ENCODE measurements around the gene WDFY4. TPM values are rescaled to one million over a fixed set of nuclear protein-coding genes. Genes with fewer than 3 reads are reported as not detected.

The WDFY4 gene
- total and polyA plus RNA-seq, 7 donors = 0.23 to 1.3 (median 0.69) TPM

DNA sequence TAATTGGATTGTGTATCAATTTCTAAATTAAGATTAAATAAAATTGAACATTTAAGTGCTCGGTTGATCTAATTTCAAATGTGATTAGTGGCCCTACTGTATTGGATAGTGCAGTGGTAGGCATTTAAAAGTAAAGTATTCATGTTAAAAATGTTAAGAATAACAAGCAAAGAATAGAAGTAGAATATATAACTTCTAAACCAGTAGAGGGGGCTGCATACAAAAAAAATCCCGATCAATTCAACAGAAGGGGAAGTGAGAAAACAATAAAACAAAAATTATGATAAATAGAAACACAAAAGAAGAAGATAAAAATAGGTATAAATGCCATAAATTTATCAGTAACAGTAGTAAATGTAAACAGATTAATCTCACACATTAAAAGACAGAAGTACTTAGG lies 24.9 kb upstream of the WDFY4 start:
- no peak overlapping the region for H3K27ac ChIP-seq
- intact Hi-C loops (cut with DNase I) = loop anchor here (5.0 to 10.0 kb wide), 5 partner anchors 107 to 853 kb away; no protein-coding TSS in a partner anchor
- DNase-seq (no peak), ATAC-seq (no peak)
- H3K4me1 ChIP-seq = peaks cover 7% of the 10 kb centered on the region
- no peaks in the 10 kb centered on the region for H3K9me3 ChIP-seq
- no peak overlapping the region for H3K4me3 ChIP-seq
- TF ChIP-seq, protein P1, sequence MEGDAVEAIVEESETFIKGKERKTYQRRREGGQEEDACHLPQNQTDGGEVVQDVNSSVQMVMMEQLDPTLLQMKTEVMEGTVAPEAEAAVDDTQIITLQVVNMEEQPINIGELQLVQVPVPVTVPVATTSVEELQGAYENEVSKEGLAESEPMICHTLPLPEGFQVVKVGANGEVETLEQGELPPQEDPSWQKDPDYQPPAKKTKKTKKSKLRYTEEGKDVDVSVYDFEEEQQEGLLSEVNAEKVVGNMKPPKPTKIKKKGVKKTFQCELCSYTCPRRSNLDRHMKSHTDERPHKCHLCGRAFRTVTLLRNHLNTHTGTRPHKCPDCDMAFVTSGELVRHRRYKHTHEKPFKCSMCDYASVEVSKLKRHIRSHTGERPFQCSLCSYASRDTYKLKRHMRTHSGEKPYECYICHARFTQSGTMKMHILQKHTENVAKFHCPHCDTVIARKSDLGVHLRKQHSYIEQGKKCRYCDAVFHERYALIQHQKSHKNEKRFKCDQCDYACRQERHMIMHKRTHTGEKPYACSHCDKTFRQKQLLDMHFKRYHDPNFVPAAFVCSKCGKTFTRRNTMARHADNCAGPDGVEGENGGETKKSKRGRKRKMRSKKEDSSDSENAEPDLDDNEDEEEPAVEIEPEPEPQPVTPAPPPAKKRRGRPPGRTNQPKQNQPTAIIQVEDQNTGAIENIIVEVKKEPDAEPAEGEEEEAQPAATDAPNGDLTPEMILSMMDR (IDR thresholded peaks at IDR 0.05) = no peak
- 33 to 38% (median 34%) methylated on average over 2 of the region's 2 CpGs for WGBS, 3 donors
- no peaks in the 10 kb centered on the region for H3K36me3 ChIP-seq (ENCODE audit: insufficient read depth in 1 of 2, low read depth in 1 of 2)
- H3K27me3 ChIP-seq (ENCODE audit: insufficient read depth in 3 of 3, low read length in 2 of 3) = peaks cover 0 to 16% (median 0%) of the 10 kb centered on the region in 3 donors

DNA sequence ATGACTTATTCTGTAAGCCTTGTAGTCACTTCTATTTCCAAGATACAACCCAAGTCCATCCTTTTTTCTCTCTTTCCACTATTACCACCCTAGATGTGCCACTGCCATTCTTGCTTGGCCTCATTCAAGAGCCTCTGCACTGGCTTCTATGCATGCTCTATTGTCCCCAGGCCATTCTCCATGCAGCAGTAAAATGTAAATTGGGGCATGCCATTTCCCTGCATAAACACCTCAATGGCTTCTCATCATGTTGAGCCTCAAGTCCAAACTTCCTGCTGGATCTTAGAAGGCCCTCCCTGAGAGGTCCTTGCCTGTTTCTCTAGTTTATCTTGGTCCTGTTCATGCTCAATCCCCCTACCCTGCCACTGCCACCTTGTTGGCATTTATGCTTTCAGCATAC lies 23.2 kb upstream of the WDFY4 start:
- ATAC-seq = no peak
- H3K9me3 ChIP-seq = no peaks in the 10 kb centered on the region
- no peaks in the 10 kb centered on the region for H3K4me1 ChIP-seq
- no peak overlapping the region for H3K4me3 ChIP-seq
- H3K36me3 ChIP-seq (ENCODE audit: insufficient read depth in 1 of 2, low read depth in 1 of 2) = no peaks in the 10 kb centered on the region
- TF ChIP-seq, protein P1 (IDR thresholded peaks at IDR 0.05) = no peak
- intact Hi-C loops (cut with DNase I) = no loop called here
- H3K27me3 ChIP-seq (ENCODE audit: insufficient read depth in 3 of 3, low read length in 2 of 3) = peaks cover 0 to 10% (median 0%) of the 10 kb centered on the region in 3 donors
- no peak for DNase-seq
- no peak overlapping the region for H3K27ac ChIP-seq

DNA sequence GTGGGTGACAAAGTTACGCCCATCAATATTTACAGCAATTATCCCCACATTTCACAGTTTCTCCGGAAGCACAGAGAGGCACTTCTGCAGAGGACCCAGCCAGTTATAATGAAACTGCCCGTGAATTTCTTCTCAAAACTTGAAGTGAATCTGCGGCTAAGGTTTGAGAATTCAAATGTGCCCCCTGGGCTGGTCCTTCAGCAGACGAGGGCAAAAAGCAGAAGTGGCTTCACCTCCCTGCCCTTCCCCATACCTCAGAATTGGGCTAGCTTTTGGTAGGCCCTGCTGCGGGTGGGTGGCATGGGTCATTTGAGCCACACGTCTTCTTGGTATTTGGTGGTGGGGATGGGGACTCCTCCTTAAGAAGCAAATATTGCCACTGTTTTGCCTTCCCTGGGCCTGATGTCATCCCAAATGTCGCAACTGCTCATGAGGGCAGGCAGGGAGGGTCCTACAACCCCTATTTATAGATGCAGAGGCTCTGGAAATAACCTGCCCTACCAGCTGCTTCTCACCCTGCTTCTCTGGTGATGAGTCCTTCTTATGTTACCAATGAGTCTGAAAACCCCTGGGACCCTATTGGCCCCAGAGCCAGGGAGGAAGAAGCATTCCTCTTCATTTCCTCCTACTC lies 16.6 kb upstream of the WDFY4 start:
- Histone ChIP-seq H3K27me3 (ENCODE audit: insufficient read depth in 3 of 3, low read length in 2 of 3) (peaks cover 0 to 5% (median 0%) of the 10 kb centered on the region in 3 donors), H3K36me3 (ENCODE audit: insufficient read depth in 1 of 2, low read depth in 1 of 2) (no peaks in the 10 kb centered on the region), H3K27ac (no peak overlapping the region), H3K4me1 (no peaks in the 10 kb centered on the region), H3K9me3 (no peaks in the 10 kb centered on the region), H3K4me3 (no peak overlapping the region)
- TF ChIP-seq, protein P1 (IDR thresholded peaks at IDR 0.05) = no peak
- DNase-seq = no peak
- WGBS, 3 donors = 76 to 83% (median 82%) methylated on average over 8 of the region's 8 CpGs
- no peak for ATAC-seq
- intact Hi-C loops (cut with DNase I) = loop anchor here in 1 of 2 donors (2.0 kb wide), 1 partner anchor 301 kb away; no protein-coding TSS in a partner anchor

DNA sequence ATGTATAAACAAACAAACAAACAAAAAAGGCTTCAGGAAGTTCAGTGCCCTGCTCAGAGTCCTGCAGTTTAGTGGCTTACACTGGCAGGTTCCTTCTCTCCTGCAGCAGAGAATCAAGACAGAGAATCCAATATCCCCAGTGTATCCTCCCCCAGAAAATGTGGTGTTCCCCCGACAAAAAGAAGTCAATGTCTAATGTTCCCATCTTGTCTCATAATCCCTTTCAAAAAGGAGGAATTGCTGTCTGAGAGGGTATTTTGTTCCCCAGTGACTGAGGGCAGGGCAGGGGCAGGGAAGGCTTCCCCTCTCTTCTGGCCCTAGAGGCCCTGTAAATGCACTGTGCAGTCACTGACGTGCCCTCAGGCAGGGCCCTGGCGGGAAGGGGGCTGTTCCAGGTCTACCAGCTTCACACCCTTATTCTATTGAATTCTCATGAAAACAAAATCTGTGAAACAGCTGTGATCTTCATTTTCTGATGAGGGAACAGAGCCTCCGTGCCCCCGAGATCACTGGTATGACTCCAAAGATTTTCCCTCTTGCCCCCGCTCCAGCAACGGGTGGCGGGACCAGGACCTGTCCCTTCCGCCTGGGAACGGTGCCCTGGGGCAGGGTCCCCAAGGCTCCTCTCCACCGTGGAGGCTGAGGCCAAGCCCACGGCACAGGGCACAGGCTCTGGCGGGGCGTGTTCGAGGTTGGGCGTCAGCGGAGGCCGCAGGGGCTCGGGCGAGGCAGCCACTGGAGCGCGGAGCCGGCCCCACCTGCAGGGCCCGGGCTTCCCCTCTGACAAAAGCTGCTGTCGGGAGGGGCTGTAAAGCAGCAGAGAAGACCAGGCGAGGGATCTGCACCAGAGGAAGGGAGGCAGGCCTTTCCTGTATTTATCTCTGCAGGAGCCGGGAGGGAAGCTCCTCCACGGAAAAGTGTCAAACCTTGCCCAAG lies 13.4 kb upstream of the WDFY4 start:
- Histone ChIP-seq H3K36me3 (ENCODE audit: insufficient read depth in 1 of 2, low read depth in 1 of 2) (no peaks in the 10 kb centered on the region), H3K4me3 (no peak overlapping the region), H3K4me1 (no peaks in the 10 kb centered on the region), H3K9me3 (no peaks in the 10 kb centered on the region), H3K27me3 (ENCODE audit: insufficient read depth in 3 of 3, low read length in 2 of 3) (peaks cover 0 to 5% (median 0%) of the 10 kb centered on the region in 3 donors), H3K27ac (no peak overlapping the region)
- 28 to 34% (median 28%) methylated on average over 27 to 28 of the region's 28 CpGs for WGBS, 3 donors
- ATAC-seq = no peak
- TF ChIP-seq, protein P1 (IDR thresholded peaks at IDR 0.05) = no peak
- no peak for DNase-seq
- intact Hi-C loops (cut with DNase I) = no loop called here
